ENCODE results near the gene DEFB124.
A peak's percentile ranks its signal among the peaks of the same experiment; 100 is the strongest.
"Not testable (repeated sequence)": the region's sequence is repeated elsewhere in the genome, so short reads cannot be mapped to it uniquely, and the experiment has no call there.

The DEFB124 gene

DNA sequence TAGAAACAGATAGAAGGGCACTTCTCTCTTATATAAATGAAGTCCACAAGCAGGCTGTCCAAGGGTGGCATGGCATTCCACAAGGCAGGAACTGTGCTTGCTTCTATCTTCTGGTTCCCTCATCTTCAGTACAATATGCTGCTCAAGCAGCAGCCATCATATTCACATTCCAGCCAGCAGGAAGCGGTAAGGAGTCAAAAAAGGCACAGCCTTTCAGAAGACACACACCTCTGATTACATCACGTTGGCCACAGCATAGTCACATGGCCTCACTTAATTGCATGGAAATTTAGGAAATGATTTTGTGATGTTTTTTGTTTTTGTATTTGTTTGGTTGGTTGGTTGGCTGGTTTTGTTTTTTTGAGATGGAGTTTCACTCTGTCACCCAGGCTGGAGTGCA is 19.2 kb upstream of the DEFB124 start:
- no peak overlapping the region for H3K27ac ChIP-seq
- no peak overlapping the region for H3K4me3 ChIP-seq

DNA sequence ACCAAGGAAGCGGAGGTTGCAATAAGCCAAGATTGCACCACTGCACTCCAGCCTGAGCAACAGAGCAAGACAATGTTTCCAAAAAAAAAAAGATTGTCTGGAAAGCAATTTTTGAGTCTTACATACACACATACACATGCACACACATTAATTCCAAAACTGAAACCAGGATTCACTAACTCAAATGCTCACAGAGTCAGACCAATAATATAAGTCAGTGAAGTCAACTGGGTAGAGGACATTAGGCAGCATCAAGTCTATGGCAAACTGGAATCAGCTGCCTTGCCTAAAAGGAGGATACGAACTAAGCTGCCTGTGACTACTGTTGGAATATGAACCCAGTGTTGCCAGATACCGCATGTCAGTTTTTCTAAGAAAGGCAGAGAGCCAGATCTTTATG is 15.8 kb upstream of the DEFB124 start:
- no peak overlapping the region for H3K4me3 ChIP-seq
- H3K27ac ChIP-seq, result no peak overlapping the region

- Histone ChIP-seq H3K27ac (no peak overlapping the region), H3K4me3 (no peak overlapping the region)
Measured at GRCh38 chr20:31489152-31489551, 14.2 kb upstream of the DEFB124 start.

- Histone ChIP-seq H3K4me3 (no peak overlapping the region), H3K27ac (peak overlapping the region in 1 of 21 experiments; percentile 10)
Measured at GRCh38 chr20:31488115-31488514, 13.2 kb upstream of the DEFB124 start.

DNA sequence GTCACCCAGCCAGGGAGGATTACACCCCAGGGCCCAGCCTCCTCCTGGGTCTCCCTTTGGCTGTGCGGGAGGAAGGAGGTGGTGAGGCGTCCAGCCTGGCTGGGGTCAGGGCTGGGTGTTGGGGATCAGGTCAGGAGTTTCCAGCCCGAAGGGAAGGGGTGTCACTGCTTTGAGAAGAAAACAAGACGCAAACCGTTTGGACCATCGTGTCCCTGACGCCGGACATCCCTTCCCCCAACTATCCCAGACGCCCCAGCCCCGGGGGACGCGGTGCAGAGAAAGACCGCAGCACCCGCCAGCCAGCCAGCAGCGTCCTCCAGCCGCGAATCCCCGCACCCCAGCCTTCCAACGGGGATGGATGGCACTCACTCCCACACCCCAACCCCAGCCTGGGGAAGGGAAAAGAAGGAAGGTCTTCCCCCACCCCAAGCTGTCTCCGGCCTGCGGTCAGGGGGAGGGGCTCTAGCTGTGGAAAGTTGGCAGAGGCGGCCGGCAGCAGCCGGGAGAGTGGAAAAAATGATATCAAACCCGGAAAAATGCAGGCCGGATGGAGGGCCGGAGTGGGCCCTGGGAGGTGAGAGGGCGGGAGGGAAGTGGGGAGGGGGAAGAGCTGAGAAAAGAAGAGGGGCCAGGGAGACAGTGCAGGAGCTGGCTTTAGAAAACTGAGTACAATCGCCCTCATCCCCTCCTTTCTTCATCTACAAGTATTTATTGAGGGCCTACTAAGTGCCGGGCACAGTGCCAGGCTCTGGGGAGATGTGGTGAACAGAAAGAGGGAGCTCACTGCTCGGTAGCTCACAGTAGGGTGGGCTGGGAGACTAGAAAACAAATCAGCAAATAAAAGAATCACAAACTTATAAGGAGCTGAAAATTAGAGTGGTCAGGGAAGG is 10.8 kb upstream of the DEFB124 start:
- H3K27ac ChIP-seq, result peak overlapping the region in 15 of 21 experiments; percentile 0 to 78 (median 47)
- peak overlapping the region in 1 of 7 experiments; percentile 15 for H3K4me3 ChIP-seq

DNA sequence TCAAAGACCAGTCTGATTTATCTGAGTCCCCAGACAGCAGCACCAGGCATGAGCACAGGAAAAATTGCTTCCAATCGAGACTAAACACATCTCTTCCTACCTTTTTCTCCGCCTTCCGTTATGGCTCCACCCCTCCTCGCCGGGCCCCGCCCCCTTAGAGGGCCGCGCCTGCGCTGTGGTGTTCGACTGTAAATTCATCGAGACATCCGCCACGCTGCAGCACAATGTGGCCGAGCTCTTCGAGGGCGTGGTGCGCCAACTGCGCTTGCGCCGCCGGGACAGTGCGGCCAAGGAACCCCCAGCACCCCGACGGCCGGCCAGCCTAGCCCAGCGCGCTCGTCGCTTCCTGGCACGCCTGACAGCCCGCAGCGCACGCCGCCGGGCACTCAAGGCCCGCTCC is 9.1 kb upstream of the DEFB124 start:
- no peak overlapping the region for H3K4me3 ChIP-seq
- H3K27ac ChIP-seq, result peak overlapping the region in 1 of 21 experiments; percentile 38

DNA sequence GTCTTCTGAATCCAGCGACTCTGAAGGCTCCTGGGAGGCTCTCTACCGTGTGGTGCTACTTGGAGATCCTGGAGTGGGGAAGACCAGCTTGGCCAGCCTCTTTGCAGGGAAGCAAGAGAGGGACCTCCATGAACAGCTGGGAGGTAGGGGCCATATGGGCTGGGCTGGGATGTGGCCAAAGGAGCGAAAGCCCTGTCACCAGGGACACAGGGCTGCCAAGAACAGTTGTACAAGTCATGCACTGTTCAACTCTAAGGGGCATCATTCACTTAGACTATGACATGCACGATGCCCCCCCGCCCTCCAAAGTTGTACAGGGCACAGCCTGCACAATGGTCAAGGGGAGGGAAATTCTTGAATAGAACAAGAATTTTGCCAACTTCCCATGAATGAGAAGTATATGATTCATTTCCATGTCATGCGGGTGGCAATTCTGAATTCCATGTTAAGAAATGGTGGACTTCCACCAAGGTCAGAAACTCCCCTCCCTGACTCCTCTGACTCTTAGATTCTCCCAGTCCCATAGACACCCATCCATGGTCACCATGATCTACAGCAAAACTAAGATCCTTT is 1.8 kb upstream of the DEFB124 start:
- Histone ChIP-seq H3K4me3 (no peak overlapping the region), H3K27ac (no peak overlapping the region)

DNA sequence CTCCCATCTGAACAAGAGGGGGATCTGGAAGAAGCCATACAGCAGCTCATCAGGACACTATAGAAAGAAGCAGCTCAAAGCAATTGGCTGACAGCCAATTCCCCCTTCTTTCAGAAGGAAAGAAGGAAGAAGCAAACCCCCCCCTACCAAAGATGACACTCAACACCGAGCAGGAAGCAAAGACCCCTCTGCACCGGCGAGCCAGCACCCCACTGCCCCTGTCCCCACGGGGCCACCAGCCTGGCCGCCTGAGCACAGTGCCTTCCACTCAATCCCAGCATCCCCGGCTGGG is 1.3 kb upstream of the DEFB124 start:
- peak overlapping the region in 1 of 7 experiments; percentile 29 for H3K4me3 ChIP-seq
- no peak overlapping the region for H3K27ac ChIP-seq

- H3K4me3 ChIP-seq, result peak overlapping the region; percentile 18 to 40 (median 29)
- H3K27ac ChIP-seq, result peak overlapping the region in 7 of 21 experiments; percentile 22 to 75 (median 38)
Measured at GRCh38 chr20:31475472-31476293, 756 bp upstream of the DEFB124 start.

DNA sequence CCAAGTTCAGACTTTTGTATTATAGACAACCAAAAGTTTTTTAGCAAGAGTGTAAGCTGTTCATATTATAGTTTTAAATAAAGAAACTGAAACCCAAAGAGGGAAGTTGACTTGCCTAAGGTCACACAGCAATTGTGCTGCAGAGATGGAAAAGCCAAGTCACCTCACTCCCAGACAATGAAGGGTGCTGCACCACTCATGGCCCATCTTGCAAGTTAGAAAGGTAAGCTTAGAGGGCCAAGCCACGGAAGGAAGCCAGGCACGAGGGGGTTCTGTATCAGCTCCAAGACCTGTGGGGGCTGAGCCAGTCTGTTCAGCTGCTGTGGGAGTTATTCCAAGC is 860 bp downstream of the DEFB124 start:
- no peak overlapping the region for H3K27ac ChIP-seq
- no peak overlapping the region for H3K4me3 ChIP-seq

DNA sequence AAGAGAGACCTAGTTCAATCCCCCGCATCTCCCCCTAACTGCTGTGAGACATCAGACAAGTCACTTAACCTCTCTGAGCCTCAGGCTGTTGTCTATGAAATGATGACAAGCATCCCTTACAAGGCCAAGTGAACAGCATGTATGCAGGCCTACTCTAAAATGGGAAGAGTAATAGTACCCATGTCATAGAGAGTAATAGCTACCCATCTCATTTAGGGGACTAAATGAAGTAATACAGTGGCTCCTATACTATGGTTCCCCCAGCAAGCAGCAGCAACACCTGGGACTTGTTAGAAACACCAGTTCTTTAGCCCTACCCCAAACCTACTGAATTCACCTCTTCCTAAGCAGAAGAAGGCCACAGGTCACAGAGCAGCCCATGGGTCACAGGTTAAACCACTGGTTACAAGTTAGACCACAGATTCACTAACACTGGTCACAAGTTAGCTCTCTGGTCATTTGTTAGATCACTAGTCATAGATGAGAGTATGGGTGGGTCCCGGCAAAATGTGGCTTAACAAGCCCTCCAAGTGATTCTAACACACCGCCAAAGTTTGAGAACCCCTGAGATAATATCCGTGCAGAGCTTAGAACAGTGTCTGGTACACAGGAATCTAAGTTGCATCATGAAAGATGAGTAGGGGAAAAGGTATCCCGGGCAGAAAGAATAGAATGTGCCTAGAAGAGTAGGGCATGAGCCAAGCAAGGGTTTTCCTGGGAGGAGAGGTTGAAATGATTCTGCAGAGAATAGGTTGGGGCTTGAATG is 1.4 kb downstream of the DEFB124 start:
- Histone ChIP-seq H3K27ac (no peak overlapping the region), H3K4me3 (no peak overlapping the region)

DNA sequence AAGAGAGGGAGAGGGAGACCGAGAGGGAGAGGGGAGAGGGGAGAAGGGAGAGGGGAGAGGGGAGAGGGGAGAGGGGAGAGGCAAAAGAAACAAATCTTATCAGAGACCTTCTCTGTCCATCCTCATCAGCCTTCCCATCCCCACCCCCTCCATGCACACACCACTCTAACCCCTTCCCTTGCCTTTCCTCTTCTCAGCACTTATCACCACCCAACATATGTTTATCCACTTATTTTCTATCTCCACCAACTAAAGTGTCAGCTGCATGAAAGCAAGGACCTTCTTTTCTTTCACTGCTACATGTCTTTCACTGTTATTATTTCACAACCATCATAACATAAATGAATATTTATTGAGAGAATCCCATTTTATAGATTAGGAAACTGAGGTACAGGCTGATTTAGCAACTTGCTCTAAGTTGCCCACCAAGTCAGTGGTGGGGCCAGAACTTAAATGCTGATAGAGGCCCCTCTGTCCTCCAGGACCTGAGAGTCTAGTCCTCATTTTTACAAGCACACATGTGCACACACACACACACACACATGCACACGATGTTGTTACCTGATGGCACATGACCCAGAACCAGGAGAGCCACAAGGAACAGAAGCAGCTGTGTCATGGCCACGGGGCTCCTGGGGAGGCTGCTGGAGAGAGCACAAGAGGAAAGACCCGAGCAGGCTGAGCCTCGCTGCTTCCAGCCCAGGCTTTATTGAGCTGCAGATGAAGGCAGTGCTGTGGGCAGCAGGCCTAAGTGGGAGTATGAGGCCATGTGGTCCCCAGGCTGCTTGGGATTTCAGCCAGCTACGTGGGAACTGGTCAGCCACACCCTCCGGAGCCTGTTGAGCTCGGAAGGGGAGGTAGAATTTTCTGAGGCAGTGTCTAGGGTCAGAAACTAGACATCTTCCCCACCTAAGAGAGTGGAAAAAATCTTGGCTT is 2.3 kb downstream of the DEFB124 start:
- no peak overlapping the region for H3K4me3 ChIP-seq
- H3K27ac ChIP-seq, result no peak overlapping the region

GRCh38 chr20:31470946-31471345 is 4.0 kb downstream of the DEFB124 start:
- H3K4me3 ChIP-seq, H3K27ac ChIP-seq: not testable (repeated sequence)

DNA sequence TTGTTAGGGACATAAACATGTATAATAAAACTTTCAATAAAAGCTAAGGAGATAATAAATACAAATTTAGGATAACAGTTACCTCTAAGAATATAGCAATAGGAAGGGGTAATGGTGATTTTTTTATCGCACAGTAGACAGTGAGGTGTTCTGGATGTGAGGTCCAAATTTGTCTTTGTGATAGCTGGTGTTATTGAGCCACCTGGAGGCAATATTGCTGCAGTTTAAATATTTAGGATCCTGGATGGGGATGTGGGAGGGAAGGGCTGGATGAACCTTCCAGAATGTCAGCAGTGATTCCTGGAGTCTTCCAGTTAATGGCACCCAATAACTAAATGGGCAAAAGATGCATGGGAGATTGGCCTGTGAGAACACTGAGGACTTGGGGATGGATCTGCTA is 20.6 kb downstream of the DEFB124 start:
- no peak overlapping the region for H3K27ac ChIP-seq
- no peak overlapping the region for H3K4me3 ChIP-seq

DNA sequence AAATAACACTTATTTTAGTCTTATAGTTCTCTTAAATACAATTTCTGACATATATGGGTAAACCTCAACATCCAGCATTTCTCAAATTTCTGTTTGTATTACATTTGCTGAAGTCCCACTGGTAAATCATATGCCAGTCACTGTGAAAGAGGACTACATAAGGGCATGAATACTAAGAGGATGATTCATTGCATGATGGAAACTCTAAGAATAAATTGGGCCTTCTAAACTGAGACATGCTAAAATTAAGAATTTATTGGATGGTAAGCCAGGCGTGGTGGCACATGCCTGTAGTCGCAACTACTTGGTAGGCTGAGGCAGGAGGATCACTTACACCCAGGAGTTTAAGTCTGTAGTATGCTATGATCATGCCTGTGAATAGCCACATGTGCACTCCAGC is 22.4 kb downstream of the DEFB124 start:
- Histone ChIP-seq H3K4me3 (no peak overlapping the region), H3K27ac (no peak overlapping the region)

- Histone ChIP-seq H3K27ac (no peak overlapping the region), H3K4me3 (no peak overlapping the region)
Measured at GRCh38 chr20:31449511-31450414, 25.2 kb downstream of the DEFB124 start.

DNA sequence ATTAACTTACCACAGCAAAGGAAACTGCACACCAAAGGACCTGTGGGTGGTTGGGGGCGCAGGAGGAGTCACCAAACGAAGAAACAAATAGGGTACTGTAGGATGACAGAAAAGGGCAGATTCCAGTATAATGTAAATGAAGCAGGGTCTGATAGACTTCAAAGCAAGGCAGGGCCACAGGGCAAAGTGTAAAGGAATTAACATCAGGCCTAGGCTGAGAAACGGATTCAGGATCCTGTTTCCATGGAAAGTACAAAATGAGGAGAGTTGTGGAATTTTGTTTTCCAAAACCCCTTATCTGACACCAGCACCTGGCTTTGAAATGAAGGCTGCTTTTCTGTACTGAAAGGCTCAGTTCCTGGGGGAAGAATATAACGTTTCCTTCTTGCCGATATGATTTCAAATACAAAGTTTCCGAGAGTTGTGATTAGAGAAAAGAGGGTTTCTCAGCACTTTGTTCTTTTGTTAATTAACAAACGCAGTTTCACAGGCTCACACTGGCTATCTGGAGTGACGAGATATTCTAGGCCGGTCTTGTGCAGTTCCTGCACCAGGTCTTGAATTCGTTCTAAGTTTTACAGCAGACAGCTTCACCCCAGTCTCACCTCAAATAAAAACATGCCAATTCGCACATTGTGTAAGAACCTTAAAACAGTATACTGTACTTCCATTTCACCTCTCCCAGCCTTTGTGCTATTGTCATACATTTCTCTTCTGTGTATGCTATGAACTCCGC is 28.7 kb downstream of the DEFB124 start:
- Histone ChIP-seq H3K4me3 (no peak overlapping the region), H3K27ac (no peak overlapping the region)

Measured in skin epidermis (tissue), 12 donors.